HG03520 (cell line): ENCODE data around the gene CCT7.

Experiments
- ATAC-seq: cut with Tn5 transposase; IDR thresholded peaks from one replicate; pipeline ENCODE4 v1.9.1; 2021; ENCODE audit warnings: mild to moderate bottlenecking, moderate library complexity; ENCODE audit not compliant: unreplicated experiment

CCT7 gene

GRCh38 chr2:73266061-73266901 lies 32.2 kb downstream of the CCT7 start:
- no peak for ATAC-seq

GRCh38 chr2:73267008-73267407 lies 32.9 kb downstream of the CCT7 start:
- no peak for ATAC-seq

- no peak for ATAC-seq
Measured at GRCh38 chr2:73268366-73268829, 34.3 kb downstream of the CCT7 start.

- peak; percentile 89 for ATAC-seq
Measured at GRCh38 chr2:73268830-73269685, 35.0 kb downstream of the CCT7 start.

GRCh38 chr2:73269686-73270465 lies 35.8 kb downstream of the CCT7 start:
- peak; percentile 16 for ATAC-seq

GRCh38 chr2:73272270-73272669 lies 38.2 kb downstream of the CCT7 start:
- no peak for ATAC-seq

- ATAC-seq, result no peak
Measured at GRCh38 chr2:73279852-73280251, 45.7 kb downstream of the CCT7 start.

GRCh38 chr2:73281244-73281643 lies 47.1 kb downstream of the CCT7 start:
- no peak for ATAC-seq

GRCh38 chr2:73282924-73283544 lies 48.9 kb downstream of the CCT7 start:
- no peak for ATAC-seq

- ATAC-seq, result no peak
Measured at GRCh38 chr2:73283545-73284295, 49.6 kb downstream of the CCT7 start.

- ATAC-seq, result peak; percentile 53
Measured at GRCh38 chr2:73284296-73285158, 50.4 kb downstream of the CCT7 start, which contains the start of gene FBXO41. TSS of gene FBXO41 (minus strand) at chr2:73284478. CDS start at chr2:73269630, 14,848 bp downstream.

GRCh38 chr2:73285159-73285739 lies 51.1 kb downstream of the CCT7 start:
- ATAC-seq, result peak; percentile 63

- no peak for ATAC-seq
Measured at GRCh38 chr2:73286134-73286655, 52.1 kb downstream of the CCT7 start.

GRCh38 chr2:73289304-73289703 lies 55.2 kb downstream of the CCT7 start:
- ATAC-seq, result no peak

GRCh38 chr2:73290049-73290839 lies 56.1 kb downstream of the CCT7 start:
- no peak for ATAC-seq

- ATAC-seq, result no peak
Measured at GRCh38 chr2:73291093-73291460, 57.0 kb downstream of the CCT7 start.
